ENCODE data around the gene ARHGAP28. TPM values are rescaled to one million over a fixed set of nuclear protein-coding genes. Genes with fewer than 3 reads are reported as not detected.
"Not testable (repeated sequence)": the region's sequence is repeated elsewhere in the genome, so short reads cannot be mapped to it uniquely, and the experiment has no call there.

Gene ARHGAP28
- total RNA-seq, 1 experiment from 2014 or later = 1.9 TPM

- H3K36me3 ChIP-seq = no peaks in the 10 kb centered on the region
- no peaks in the 10 kb centered on the region for H3K4me1 ChIP-seq (replicated peaks)
- H3K9me3 ChIP-seq (replicated peaks) = no peaks in the 10 kb centered on the region
- no peaks in the 10 kb centered on the region for H3K27me3 ChIP-seq (replicated peaks)
- H3K4me3 ChIP-seq = no peak overlapping the region
- no peak for DNase-seq (ENCODE audit: low read depth in 1 of 2, low spot score in 2 of 2)
- H3K27ac ChIP-seq = no peak overlapping the region
These were observed 91.8 kb downstream of the ARHGAP28 start for GRCh38 chr18:6821356-6821755.

DNA sequence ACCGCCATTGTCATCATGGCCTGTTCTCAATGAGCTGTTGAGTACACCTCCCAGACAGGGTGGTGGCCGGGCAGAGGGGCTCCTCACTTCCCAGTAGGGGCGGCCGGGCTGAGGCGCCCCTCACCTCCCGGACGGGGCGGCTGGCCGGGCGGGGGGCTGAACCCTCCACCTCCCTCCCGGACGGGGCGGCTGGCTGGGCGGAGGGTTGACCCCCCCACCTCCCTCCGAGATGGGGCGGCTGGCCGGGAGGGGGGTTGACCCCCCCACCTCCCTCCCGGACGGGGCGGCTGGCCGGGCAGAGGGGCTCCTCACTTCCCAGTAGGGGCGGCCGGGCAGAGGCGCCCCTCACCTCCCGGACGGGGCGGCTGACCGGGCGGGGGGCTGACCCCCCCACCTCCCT is 97.6 kb downstream of the ARHGAP28 start:
- not testable (repeated sequence) for H3K4me1 ChIP-seq (replicated peaks); H3K9me3 ChIP-seq (replicated peaks); H3K27me3 ChIP-seq (replicated peaks); H3K36me3 ChIP-seq; DNase-seq (ENCODE audit: low read depth in 1 of 2, low spot score in 2 of 2); H3K27ac ChIP-seq; H3K4me3 ChIP-seq

DNA sequence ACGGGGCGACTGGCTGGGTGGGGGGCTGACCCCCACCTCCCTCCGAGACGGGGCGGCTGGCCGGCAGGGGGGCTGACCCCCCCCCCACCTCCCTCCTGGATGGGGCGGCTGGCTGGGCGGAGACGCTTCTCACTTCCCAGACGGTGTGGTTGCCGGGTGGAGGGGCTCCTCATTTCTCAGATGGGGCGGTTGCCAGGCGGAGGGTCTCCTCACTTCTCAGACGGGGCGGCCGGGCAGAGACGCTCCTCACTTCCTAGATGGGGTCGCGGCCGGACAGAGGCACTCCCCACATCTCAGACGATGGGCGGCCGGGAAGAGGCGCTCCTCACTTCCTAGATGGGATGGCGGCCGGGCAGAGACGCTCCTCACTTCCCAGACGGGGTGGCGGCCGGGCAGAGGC is 98.0 kb downstream of the ARHGAP28 start:
- H3K4me1 ChIP-seq (replicated peaks); H3K9me3 ChIP-seq (replicated peaks); H3K4me3 ChIP-seq; H3K27ac ChIP-seq; H3K27me3 ChIP-seq (replicated peaks); H3K36me3 ChIP-seq; DNase-seq (ENCODE audit: low read depth in 1 of 2, low spot score in 2 of 2): not testable (repeated sequence)

GRCh38 chr18:6830916-6831315 is 101.4 kb downstream of the ARHGAP28 start:
- H3K4me1 ChIP-seq (replicated peaks) = no peaks in the 10 kb centered on the region
- no peak overlapping the region for H3K27ac ChIP-seq
- H3K4me3 ChIP-seq = no peak overlapping the region
- no peaks in the 10 kb centered on the region for H3K9me3 ChIP-seq (replicated peaks)
- DNase-seq (ENCODE audit: low read depth in 1 of 2, low spot score in 2 of 2) = no peak
- no peaks in the 10 kb centered on the region for H3K27me3 ChIP-seq (replicated peaks)
- H3K36me3 ChIP-seq = no peaks in the 10 kb centered on the region

- no peak for DNase-seq (ENCODE audit: low read depth in 1 of 2, low spot score in 2 of 2)
- H3K27me3 ChIP-seq (replicated peaks) = no peaks in the 10 kb centered on the region
- H3K9me3 ChIP-seq (replicated peaks) = no peaks in the 10 kb centered on the region
- no peak overlapping the region for H3K4me3 ChIP-seq
- no peaks in the 10 kb centered on the region for H3K36me3 ChIP-seq
- no peaks in the 10 kb centered on the region for H3K4me1 ChIP-seq (replicated peaks)
- H3K27ac ChIP-seq = no peak overlapping the region
These were observed 105.8 kb downstream of the ARHGAP28 start for GRCh38 chr18:6835345-6835744.

DNA sequence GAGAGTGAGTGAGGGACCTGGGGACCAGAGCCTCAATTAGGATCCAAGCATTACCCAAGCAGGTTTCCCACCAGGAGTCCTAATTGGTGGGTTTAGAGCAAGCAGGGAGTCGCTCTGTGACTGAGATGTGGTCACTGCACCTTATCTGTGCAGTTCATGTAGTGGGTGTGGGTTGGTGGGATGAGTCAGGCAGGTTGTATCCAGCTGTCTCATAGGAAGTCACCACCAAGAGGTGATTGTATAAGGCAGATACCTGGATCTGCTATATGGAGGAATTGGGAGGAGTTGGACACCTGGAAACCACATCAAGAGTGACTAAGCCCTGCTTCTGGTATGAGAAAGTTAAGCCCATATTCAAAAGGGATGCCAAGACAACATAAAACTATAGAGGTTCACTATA is 106.8 kb downstream of the ARHGAP28 start:
- Histone ChIP-seq H3K36me3 (no peaks in the 10 kb centered on the region), H3K4me1 (replicated peaks) (no peaks in the 10 kb centered on the region), H3K4me3 (no peak overlapping the region), H3K27me3 (replicated peaks) (no peaks in the 10 kb centered on the region), H3K9me3 (replicated peaks) (no peaks in the 10 kb centered on the region), H3K27ac (no peak overlapping the region)
- DNase-seq (ENCODE audit: low read depth in 1 of 2, low spot score in 2 of 2) = no peak

DNA sequence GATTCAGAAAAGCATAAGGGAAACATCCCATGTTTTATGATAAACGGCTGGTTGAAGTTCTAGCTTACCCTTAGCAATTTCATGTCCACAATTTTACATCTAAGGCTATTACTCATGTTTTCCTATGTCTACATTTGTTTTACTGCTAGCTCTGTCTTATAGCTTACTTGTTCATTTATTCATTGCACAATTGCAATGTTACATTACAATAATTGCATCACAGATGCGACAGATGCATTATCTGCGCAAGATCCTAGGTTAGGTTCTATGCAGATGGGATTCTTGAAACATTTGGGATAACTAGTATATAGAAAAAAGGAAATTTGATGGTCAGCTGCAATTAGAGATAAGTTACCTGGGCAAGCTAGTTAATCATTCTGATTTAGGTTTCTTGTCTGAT is 108.4 kb downstream of the ARHGAP28 start:
- H3K9me3 ChIP-seq (replicated peaks) = no peaks in the 10 kb centered on the region
- H3K27me3 ChIP-seq (replicated peaks) = no peaks in the 10 kb centered on the region; the same call in 1 of the 2 replicates
- H3K36me3 ChIP-seq = no peaks in the 10 kb centered on the region
- DNase-seq (ENCODE audit: low read depth in 1 of 2, low spot score in 2 of 2) = no peak
- no peaks in the 10 kb centered on the region for H3K4me1 ChIP-seq (replicated peaks)
- H3K27ac ChIP-seq = no peak overlapping the region
- H3K4me3 ChIP-seq = no peak overlapping the region

DNA sequence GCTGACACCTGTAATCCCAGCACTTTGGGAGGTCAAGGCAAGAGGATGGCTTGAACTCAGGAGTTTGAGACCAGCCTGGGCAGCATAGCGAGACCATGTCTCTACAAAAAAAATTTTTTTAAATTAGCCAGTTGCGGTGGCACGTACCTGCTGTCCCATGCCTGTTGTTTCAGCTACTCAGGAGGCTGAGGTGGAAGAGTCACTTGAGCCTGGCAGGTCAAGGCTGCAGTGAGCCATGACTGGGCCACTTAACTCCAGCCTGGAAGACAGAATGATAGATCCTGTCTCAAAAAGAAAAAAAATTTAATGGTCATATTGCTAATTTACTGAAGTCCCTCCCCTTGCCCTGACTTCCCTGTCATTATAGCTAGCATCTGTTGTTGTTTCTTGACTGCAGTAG is 112.6 kb downstream of the ARHGAP28 start:
- H3K27me3 ChIP-seq (replicated peaks) = no peaks in the 10 kb centered on the region; the same call in 1 of the 2 replicates
- no peak overlapping the region for H3K4me3 ChIP-seq
- H3K9me3 ChIP-seq (replicated peaks) = no peaks in the 10 kb centered on the region
- no peak overlapping the region for H3K27ac ChIP-seq
- no peak for DNase-seq (ENCODE audit: low read depth in 1 of 2, low spot score in 2 of 2)
- no peaks in the 10 kb centered on the region for H3K4me1 ChIP-seq (replicated peaks)
- no peaks in the 10 kb centered on the region for H3K36me3 ChIP-seq

GRCh38 chr18:6843308-6843707 is 113.8 kb downstream of the ARHGAP28 start:
- Histone ChIP-seq H3K4me1 (replicated peaks) (no peaks in the 10 kb centered on the region), H3K4me3 (no peak overlapping the region), H3K27me3 (replicated peaks) (no peaks in the 10 kb centered on the region; the same call in 1 of the 2 replicates), H3K9me3 (replicated peaks) (no peaks in the 10 kb centered on the region), H3K27ac (no peak overlapping the region), H3K36me3 (no peaks in the 10 kb centered on the region)
- no peak for DNase-seq (ENCODE audit: low read depth in 1 of 2, low spot score in 2 of 2)

DNA sequence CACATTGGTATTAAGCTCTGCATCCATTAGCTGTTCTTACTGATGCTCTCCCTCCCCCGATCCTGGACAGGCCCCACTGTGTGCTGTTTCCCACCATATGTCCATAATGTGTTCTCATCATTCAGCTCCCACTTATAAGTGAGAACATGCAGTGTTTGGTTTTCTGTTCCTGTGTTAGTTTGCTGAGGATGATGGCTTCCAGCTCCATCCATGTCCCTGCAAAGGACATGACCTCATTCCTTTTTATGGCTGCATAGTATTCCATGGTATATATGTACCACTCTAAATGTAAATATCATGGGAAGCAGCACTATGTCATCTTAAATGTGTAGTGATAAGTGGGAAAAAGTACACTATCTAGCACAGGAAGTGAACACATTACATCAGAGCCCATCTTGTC is 116.0 kb downstream of the ARHGAP28 start:
- not testable (repeated sequence) for DNase-seq (ENCODE audit: low read depth in 1 of 2, low spot score in 2 of 2); H3K4me3 ChIP-seq; H3K9me3 ChIP-seq (replicated peaks); H3K27ac ChIP-seq; H3K27me3 ChIP-seq (replicated peaks); H3K4me1 ChIP-seq (replicated peaks); H3K36me3 ChIP-seq

GRCh38 chr18:6850396-6850795 is 120.9 kb downstream of the ARHGAP28 start:
- no peaks in the 10 kb centered on the region for H3K4me1 ChIP-seq (replicated peaks)
- H3K27me3 ChIP-seq (replicated peaks) = no peaks in the 10 kb centered on the region
- no peaks in the 10 kb centered on the region for H3K9me3 ChIP-seq (replicated peaks)
- no peak for DNase-seq (ENCODE audit: low read depth in 1 of 2, low spot score in 2 of 2)
- H3K36me3 ChIP-seq = no peaks in the 10 kb centered on the region
- no peak overlapping the region for H3K4me3 ChIP-seq
- H3K27ac ChIP-seq = no peak overlapping the region

DNA sequence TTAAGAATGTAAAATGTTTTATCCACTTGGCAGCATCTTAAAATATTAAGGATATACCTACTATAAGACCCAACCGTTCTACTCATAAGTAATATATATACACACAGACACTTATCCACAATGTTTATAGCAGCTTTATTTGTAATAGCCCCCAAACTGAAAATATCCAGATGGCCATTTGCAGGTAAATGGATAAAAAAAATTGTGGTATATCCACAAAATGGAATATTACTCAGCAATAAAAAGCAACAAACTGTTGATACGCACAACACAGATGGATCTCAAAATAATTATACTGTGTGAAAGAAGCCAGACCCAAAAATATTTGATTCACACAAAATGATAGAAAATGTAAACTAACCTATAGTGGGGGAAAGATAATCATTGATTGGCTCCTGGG is 122.0 kb downstream of the ARHGAP28 start:
- no peaks in the 10 kb centered on the region for H3K27me3 ChIP-seq (replicated peaks)
- no peak overlapping the region for H3K27ac ChIP-seq
- no peaks in the 10 kb centered on the region for H3K9me3 ChIP-seq (replicated peaks)
- DNase-seq (ENCODE audit: low read depth in 1 of 2, low spot score in 2 of 2) = no peak
- no peaks in the 10 kb centered on the region for H3K36me3 ChIP-seq
- H3K4me1 ChIP-seq (replicated peaks) = no peaks in the 10 kb centered on the region
- H3K4me3 ChIP-seq = no peak overlapping the region

GRCh38 chr18:6854811-6855210 is 125.3 kb downstream of the ARHGAP28 start:
- no peak overlapping the region for H3K27ac ChIP-seq

DNA sequence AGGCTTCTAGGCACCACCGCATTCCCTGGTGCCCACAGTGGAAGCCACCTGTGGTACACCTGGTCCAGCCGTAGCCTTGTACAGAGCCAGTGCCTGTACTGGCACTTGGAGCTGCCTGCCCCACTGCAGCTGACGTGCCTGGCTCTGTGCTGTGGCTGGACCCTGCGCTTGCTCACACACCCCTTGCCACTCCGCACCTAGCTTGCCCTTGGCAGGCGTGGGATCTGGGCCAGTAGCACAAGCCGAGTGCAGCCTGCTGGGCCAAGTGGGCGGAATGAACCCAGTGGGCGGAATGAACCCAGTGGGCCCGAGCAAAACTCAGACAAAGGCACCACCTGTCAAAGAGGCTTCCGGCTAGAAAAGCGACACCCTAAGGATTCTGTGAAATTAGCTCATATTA is 126.3 kb downstream of the ARHGAP28 start:
- DNase-seq (ENCODE audit: low read depth in 1 of 2, low spot score in 2 of 2) = no peak
- no peaks in the 10 kb centered on the region for H3K36me3 ChIP-seq
- no peaks in the 10 kb centered on the region for H3K9me3 ChIP-seq (replicated peaks)
- H3K27me3 ChIP-seq (replicated peaks) = no peaks in the 10 kb centered on the region
- H3K4me3 ChIP-seq = no peak overlapping the region
- H3K27ac ChIP-seq = no peak overlapping the region
- no peaks in the 10 kb centered on the region for H3K4me1 ChIP-seq (replicated peaks)

More at GRCh38 chr18:6854811-6855210, 125.3 kb downstream of the ARHGAP28 start:
- Histone ChIP-seq H3K4me3 (no peak overlapping the region), H3K36me3 (no peaks in the 10 kb centered on the region), H3K27me3 (replicated peaks) (no peaks in the 10 kb centered on the region), H3K4me1 (replicated peaks) (no peaks in the 10 kb centered on the region), H3K9me3 (replicated peaks) (no peaks in the 10 kb centered on the region)
- no peak for DNase-seq (ENCODE audit: low read depth in 1 of 2, low spot score in 2 of 2)

- Histone ChIP-seq H3K4me1 (replicated peaks) (no peaks in the 10 kb centered on the region), H3K36me3 (no peaks in the 10 kb centered on the region), H3K9me3 (replicated peaks) (no peaks in the 10 kb centered on the region), H3K27ac (no peak overlapping the region), H3K4me3 (no peak overlapping the region), H3K27me3 (replicated peaks) (no peaks in the 10 kb centered on the region)
- DNase-seq (ENCODE audit: low read depth in 1 of 2, low spot score in 2 of 2) = peak in 1 of 2 experiments; percentile 29
These were observed 127.8 kb downstream of the ARHGAP28 start for GRCh38 chr18:6857300-6857699.
